Chondrocyte (in vitro differentiated cells): Measurements from ENCODE around the gene INPP5A. TPM values are rescaled to one million over a fixed set of nuclear protein-coding genes. Genes with fewer than 3 reads are reported as not detected.
A peak's percentile ranks its signal among the peaks of the same experiment; 100 is the strongest.

Source experiments
- DNase-seq: peaks from one replicate; pipeline ENCODE4 v3.0.0; 2021; ENCODE audit warnings: mixed read lengths, low spot score
- H3K27ac Mint-ChIP-seq: one replicate; pipeline ENCODE4 v1.8.0; 2021; ENCODE audit warnings: mild to moderate bottlenecking, moderate library complexity, mixed read lengths; ENCODE audit not compliant: unreplicated experiment
- H3K27me3 Mint-ChIP-seq: 2 replicates; pipeline ENCODE4 v1.8.0; 2021; ENCODE audit warnings: low read depth, mixed read lengths
- H3K36me3 Mint-ChIP-seq: 2 replicates; pipeline ENCODE4 v1.8.0; 2021; ENCODE audit warnings: low read depth, mixed read lengths
- H3K4me1 Mint-ChIP-seq: 2 replicates; pipeline ENCODE4 v1.8.0; 2021; ENCODE audit warnings: low read depth, mild to moderate bottlenecking, mixed read lengths
- H3K4me3 Mint-ChIP-seq: one replicate; pipeline ENCODE4 v1.8.0; 2021; ENCODE audit warnings: mild to moderate bottlenecking, moderate library complexity, mixed read lengths; ENCODE audit not compliant: unreplicated experiment
- H3K9me3 Mint-ChIP-seq: 2 replicates; pipeline ENCODE4 v1.8.0; 2021; ENCODE audit warnings: low read depth, mixed read lengths
- total RNA-seq: library from RNA; stranded (reverse); gene quantifications from 3 replicates; pipeline ENCODE4 v1.2.1, GENCODE V29; 2021
- TF ChIP-seq, protein P1 (sequence below): fragments of 200-600 bp; sonication (generic); IDR thresholded peaks from 2 replicates; pipeline ENCODE4 v1.5.0; 2021; ENCODE audit warnings: antibody characterized with exemption, mild to moderate bottlenecking, moderate library complexity

Gene INPP5A
- total RNA-seq, 1 donor from 2014 or later = 40.6 TPM

DNA sequence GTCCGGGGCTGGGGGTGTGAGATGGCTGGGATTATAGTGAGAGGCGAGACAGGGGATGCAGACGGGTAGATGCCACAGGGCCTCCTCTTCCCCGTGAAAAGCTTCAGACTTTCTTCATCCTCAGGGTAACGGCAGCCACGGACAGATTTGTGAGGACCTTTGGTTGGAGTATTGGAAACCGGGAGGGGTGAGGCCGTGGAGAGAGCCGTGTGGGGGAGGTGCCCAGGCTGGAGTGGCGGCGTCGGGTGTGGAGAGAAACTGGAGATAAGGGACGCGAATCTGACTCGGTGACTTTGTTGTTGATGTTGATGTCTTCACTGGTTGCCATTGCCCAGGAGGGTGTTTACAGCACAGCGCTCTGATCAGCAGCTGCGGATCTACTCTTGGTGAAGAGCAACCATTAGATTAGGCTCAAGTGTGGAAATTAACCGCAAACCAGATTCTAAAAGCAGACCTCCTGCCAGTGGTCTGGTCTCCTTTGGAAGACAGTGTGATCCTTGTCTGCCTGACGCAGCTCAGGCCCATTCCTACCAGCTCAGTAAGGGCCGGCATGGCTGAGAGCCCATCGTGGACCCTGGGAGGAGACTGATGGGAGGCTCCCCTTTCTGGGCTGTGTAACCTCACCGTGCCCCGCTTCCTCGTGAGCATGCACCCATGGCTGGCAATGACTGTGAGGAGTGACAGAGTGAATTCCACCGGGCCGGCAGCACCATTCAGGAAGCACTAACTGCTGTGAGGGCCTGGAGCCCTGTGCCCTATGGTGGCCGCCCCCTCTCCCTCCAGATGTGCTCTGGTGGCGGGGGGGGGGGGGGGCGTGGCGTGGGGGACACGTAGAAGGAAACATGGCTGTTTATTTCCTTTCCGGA, 90.3 kb downstream of the INPP5A start:
- TF ChIP-seq, protein P1, sequence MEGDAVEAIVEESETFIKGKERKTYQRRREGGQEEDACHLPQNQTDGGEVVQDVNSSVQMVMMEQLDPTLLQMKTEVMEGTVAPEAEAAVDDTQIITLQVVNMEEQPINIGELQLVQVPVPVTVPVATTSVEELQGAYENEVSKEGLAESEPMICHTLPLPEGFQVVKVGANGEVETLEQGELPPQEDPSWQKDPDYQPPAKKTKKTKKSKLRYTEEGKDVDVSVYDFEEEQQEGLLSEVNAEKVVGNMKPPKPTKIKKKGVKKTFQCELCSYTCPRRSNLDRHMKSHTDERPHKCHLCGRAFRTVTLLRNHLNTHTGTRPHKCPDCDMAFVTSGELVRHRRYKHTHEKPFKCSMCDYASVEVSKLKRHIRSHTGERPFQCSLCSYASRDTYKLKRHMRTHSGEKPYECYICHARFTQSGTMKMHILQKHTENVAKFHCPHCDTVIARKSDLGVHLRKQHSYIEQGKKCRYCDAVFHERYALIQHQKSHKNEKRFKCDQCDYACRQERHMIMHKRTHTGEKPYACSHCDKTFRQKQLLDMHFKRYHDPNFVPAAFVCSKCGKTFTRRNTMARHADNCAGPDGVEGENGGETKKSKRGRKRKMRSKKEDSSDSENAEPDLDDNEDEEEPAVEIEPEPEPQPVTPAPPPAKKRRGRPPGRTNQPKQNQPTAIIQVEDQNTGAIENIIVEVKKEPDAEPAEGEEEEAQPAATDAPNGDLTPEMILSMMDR = no peak
- H3K9me3 Mint-ChIP-seq = no peaks in the 10 kb centered on the region
- H3K27me3 Mint-ChIP-seq = no peaks in the 10 kb centered on the region
- H3K36me3 Mint-ChIP-seq = peaks cover 4% of the 10 kb centered on the region
- peaks cover 48% of the 10 kb centered on the region for H3K4me1 Mint-ChIP-seq
- no peak for DNase-seq
- no peak overlapping the region for H3K4me3 Mint-ChIP-seq
- peak overlapping the region; percentile 53 for H3K27ac Mint-ChIP-seq

DNA sequence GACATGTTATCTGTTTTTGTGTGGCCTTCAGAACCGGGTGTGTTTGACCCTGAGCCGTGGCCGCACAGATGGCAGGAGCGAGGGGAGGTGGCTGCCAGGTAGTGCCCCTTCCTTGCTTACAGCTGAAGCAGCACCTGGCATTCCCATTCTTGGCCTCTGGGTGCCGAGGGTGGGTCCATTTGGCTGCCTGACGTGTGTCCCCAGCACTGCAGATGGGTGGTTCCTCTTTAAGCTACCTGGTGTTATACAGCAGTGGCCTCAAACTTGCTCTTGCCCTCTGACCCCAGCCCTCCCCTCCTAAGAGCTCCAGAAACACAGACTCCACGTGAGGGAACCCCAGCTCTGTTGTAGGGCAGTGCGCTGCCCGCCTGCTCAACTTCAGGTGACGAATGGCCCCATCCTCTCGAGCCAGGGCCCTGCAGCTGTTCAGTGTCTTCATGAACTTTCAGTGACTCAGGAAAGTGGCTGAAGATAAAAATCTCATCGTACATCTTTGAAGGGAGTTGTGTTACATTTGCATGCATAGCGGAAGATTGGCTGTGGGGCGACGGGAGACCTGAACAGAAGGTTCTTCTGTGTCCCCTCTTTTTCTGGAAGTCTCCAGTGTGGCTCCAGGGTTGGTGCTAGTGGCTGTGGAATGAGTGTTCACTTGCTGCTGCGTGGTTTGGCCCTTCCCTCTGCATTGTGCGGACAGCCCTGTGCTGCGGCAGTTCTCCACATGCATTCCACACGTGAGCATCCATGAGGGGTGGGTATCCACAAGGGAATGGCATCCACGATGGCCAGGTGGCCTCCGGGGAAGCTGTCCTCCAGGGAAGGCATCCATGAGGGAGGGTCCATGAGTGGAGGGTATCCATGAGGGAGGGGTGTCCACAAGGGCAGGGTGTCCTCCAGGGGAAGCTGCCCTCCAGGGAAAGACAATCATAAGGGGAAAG, 91.6 kb downstream of the INPP5A start:
- DNase-seq = no peak
- peaks cover 62% of the 10 kb centered on the region for H3K4me1 Mint-ChIP-seq
- H3K4me3 Mint-ChIP-seq = no peak overlapping the region
- H3K9me3 Mint-ChIP-seq = no peaks in the 10 kb centered on the region
- H3K36me3 Mint-ChIP-seq = peaks cover 3% of the 10 kb centered on the region
- TF ChIP-seq, protein P1 = no peak
- H3K27me3 Mint-ChIP-seq = no peaks in the 10 kb centered on the region
- H3K27ac Mint-ChIP-seq = no peak overlapping the region

DNA sequence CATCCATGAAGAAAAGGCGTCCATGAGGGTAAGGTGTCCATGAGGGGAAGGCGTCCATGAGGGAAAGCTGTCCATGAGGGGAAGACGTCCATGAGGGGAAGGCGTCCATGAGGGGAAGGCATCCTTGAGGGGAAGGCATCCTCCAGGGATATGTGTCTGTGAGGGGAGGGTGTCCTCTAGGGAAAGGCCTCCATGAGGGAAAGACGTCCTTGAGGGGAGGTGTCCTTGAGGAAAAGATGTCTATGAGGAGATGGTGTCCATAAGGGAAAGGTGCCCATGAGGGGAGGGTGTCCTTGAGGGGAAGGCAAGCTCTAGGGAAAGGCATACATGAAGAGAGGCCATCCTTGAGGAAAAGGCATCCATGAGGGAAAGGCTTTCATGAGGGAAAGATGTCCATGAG, 92.6 kb downstream of the INPP5A start:
- H3K4me1 Mint-ChIP-seq = peaks cover 66% of the 10 kb centered on the region
- no peak for DNase-seq
- H3K27ac Mint-ChIP-seq = no peak overlapping the region
- H3K4me3 Mint-ChIP-seq = no peak overlapping the region
- TF ChIP-seq, protein P1 = no peak
- peaks cover 3% of the 10 kb centered on the region for H3K36me3 Mint-ChIP-seq
- no peaks in the 10 kb centered on the region for H3K9me3 Mint-ChIP-seq
- H3K27me3 Mint-ChIP-seq = no peaks in the 10 kb centered on the region

- Mint-ChIP-seq H3K4me1 (peaks cover 64% of the 10 kb centered on the region), H3K4me3 (no peak overlapping the region), H3K36me3 (peaks cover 3% of the 10 kb centered on the region), H3K27ac (no peak overlapping the region), H3K27me3 (no peaks in the 10 kb centered on the region), H3K9me3 (no peaks in the 10 kb centered on the region)
- TF ChIP-seq, protein P1 = no peak
- no peak for DNase-seq
Measured at GRCh38 chr10:132630666-132631337, 93.2 kb downstream of the INPP5A start.

- TF ChIP-seq, protein P1 = no peak
- DNase-seq = no peak
- Mint-ChIP-seq H3K27ac (peak overlapping the region; percentile 8), H3K27me3 (no peaks in the 10 kb centered on the region), H3K36me3 (peaks cover 3% of the 10 kb centered on the region), H3K9me3 (no peaks in the 10 kb centered on the region), H3K4me3 (no peak overlapping the region), H3K4me1 (peaks cover 62% of the 10 kb centered on the region)
Measured at GRCh38 chr10:132631338-132631735, 93.8 kb downstream of the INPP5A start.
